Liver (tissue), 9 donors: ENCODE data around the gene ZDHHC4. TPM values are rescaled to one million over a fixed set of nuclear protein-coding genes. Genes with fewer than 3 reads are reported as not detected.

ENCODE experiments used
- DNase-seq: peaks from one replicate; pipeline ENCODE4 v3.0.0-alpha.2; 2017; ENCODE audit warnings: low spot score
- H3K27ac ChIP-seq, 2 donors: one replicate each; pipeline ENCODE4 v1.7.0; 2013; ENCODE audit warnings: inconsistent platforms in 2 of 2, low read length in 2 of 2, control low read depth in 1 of 2, low read depth in 1 of 2, mild to moderate bottlenecking in 1 of 2
- H3K27me3 ChIP-seq, 4 donors: one replicate each; pipeline versions ENCODE4 v1.6.1 to v1.7.0; 2013; ENCODE audit warnings: low read length in 3 of 4, inconsistent platforms in 1 of 4, mild to moderate bottlenecking in 1 of 4, moderate library complexity in 1 of 4; ENCODE audit not compliant: control insufficient read depth in 4 of 4, insufficient read depth in 4 of 4
- H3K36me3 ChIP-seq, 4 donors: one replicate each; pipeline versions ENCODE4 v1.6.1 to v1.7.0; 2013; ENCODE audit warnings: low read length in 3 of 4, mild to moderate bottlenecking in 3 of 4, low read depth in 1 of 4, moderate library complexity in 1 of 4; ENCODE audit not compliant: control insufficient read depth in 4 of 4, insufficient read depth in 3 of 4
- H3K4me1 ChIP-seq, 4 donors: one replicate each; pipeline versions ENCODE4 v1.6.1 to v1.7.0; 2013; ENCODE audit warnings: low read length in 3 of 4, mild to moderate bottlenecking in 3 of 4, moderate library complexity in 1 of 4; ENCODE audit not compliant: control insufficient read depth in 4 of 4, insufficient read depth in 4 of 4
- H3K4me3 ChIP-seq, 3 donors: one replicate each; pipeline versions ENCODE4 v1.6.1 to v1.7.0; 2013; ENCODE audit warnings: low read length in 3 of 3, control low read depth in 1 of 3, low read depth in 1 of 3, mild to moderate bottlenecking in 1 of 3
- H3K9ac ChIP-seq, 2 donors: one replicate each; pipeline ENCODE4 v1.7.0; 2013; ENCODE audit warnings: low read length in 2 of 2, mild to moderate bottlenecking in 2 of 2, moderate library complexity in 2 of 2, control low read depth in 1 of 2, low read depth in 1 of 2
- H3K9me3 ChIP-seq, 4 donors: one replicate each; pipeline versions ENCODE4 v1.6.1 to v1.7.0; 2013; ENCODE audit warnings: low read length in 3 of 4; ENCODE audit not compliant: control insufficient read depth in 4 of 4
- EGR1 ChIP-seq, 2 donors: IDR thresholded peaks; 2 replicates each; pipeline ENCODE4 v1.6.1; 2016 to 2018; ENCODE audit warnings: antibody characterized with exemption in 2 of 2, low read depth in 2 of 2
- FOXA1 ChIP-seq: IDR thresholded peaks from 2 replicates; pipeline ENCODE4 v1.6.1; 2016; ENCODE audit warnings: antibody characterized with exemption
- FOXA2 ChIP-seq: IDR thresholded peaks from 2 replicates; pipeline ENCODE4 v1.6.1; 2016; ENCODE audit warnings: antibody characterized with exemption
- GABPA ChIP-seq, 2 donors: IDR thresholded peaks in 1 of 2; conservative IDR thresholded peaks in 1 of 2; 2 replicates each; pipeline ENCODE4 v1.6.1; 2016; ENCODE audit warnings: antibody characterized with exemption in 2 of 2, mild to moderate bottlenecking in 1 of 2, moderate library complexity in 1 of 2
- JUND ChIP-seq, 2 donors: IDR thresholded peaks; 2 replicates each; pipeline ENCODE4 v1.6.1; 2016; ENCODE audit warnings: antibody characterized with exemption in 2 of 2
- MAX ChIP-seq: IDR thresholded peaks from 2 replicates; pipeline ENCODE4 v1.6.1; 2016; ENCODE audit warnings: antibody characterized with exemption
- NR2F2 ChIP-seq: IDR thresholded peaks from 2 replicates; pipeline ENCODE4 v1.6.1; 2016; ENCODE audit warnings: antibody characterized with exemption
- SP1 ChIP-seq: IDR thresholded peaks from 2 replicates; pipeline ENCODE4 v1.6.1; 2018; ENCODE audit warnings: antibody characterized with exemption, mild to moderate bottlenecking
- TAF1 ChIP-seq: conservative IDR thresholded peaks from 2 replicates; pipeline ENCODE4 v1.6.1; 2016; ENCODE audit warnings: antibody characterized with exemption, mild to moderate bottlenecking
- YY1 ChIP-seq: IDR thresholded peaks from 2 replicates; pipeline ENCODE4 v1.6.1; 2016; ENCODE audit warnings: antibody characterized with exemption, mild to moderate bottlenecking
- ZBTB33 ChIP-seq: IDR thresholded peaks from 2 replicates; pipeline ENCODE4 v1.6.1; 2016; ENCODE audit warnings: antibody characterized with exemption
- WGBS: extraction: QIAGEN DNeasy Blood & Tissue Kit; methylation state at CpG from one replicate; pipeline ENCODE4 v1.1.7; 2013; 5-methylcytosine and 5-hydroxymethylcytosine counted together
- polyA plus RNA-seq, 2 donors: library from polyadenylated mRNA; stranded (reverse) in 1 of 2; unstranded in 1 of 2; fragments of 200-250 nt in 1 of 2; fragments of >200 nt in 1 of 2; fragmentation: Nextera tagmentation in 1 of 2; extraction: Ambion mirVana in 1 of 2; gene quantifications; one replicate each; pipeline versions ENCODE4 v1.2.1 to v1.2.3, GENCODE V29; 2013 to 2015
- total RNA-seq, 2 donors: library from RNA; depleted of rRNA; stranded (reverse); fragments of >200 nt; gene quantifications; one replicate each; pipeline ENCODE4 v1.2.3, GENCODE V29; 2014
- TF ChIP-seq, protein P1 (sequence below): fragments of 150-350 bp; IDR thresholded peaks from 2 replicates; pipeline ENCODE4 v1.5.1; 2017; ENCODE audit warnings: improper control_type of control experiment, low read depth, low read length; ENCODE audit not compliant: missing input control
- TF ChIP-seq, protein P2 (sequence below): IDR thresholded peaks from 2 replicates; pipeline ENCODE4 v1.6.1; 2016; ENCODE audit warnings: antibody characterized with exemption, mild to moderate bottlenecking
- TF ChIP-seq, protein P3 (sequence below): IDR thresholded peaks from 2 replicates; pipeline ENCODE4 v1.6.1; 2016; ENCODE audit warnings: antibody characterized with exemption
- donor health status: healthy.
- donor health status: healthy.
- donor health status: healthy.
- donor health status: healthy.
- donor health status: healthy.

The ZDHHC4 gene
- total and polyA plus RNA-seq, 4 donors: 32.1 to 46.8 (median 34.9) TPM

- TF ChIP-seq MAX (no peak), GABPA (IDR thresholded peaks at IDR 0.05 in 1 of 2, conservative IDR thresholded peaks at IDR 0.05 in 1 of 2) (no peak), NR2F2 (no peak), FOXA1 (no peak), ZBTB33 (no peak)
These were observed 45.0 kb downstream of the ZDHHC4 start (continued) for GRCh38 chr7:6622134-6622710.

- WGBS: 80% methylated on average over 15 of the region's 15 CpGs
- Histone ChIP-seq H3K9ac (no peak overlapping the region), H3K9me3 (no peaks in the 10 kb centered on the region), H3K4me1 (no peaks in the 10 kb centered on the region), H3K27ac (no peak overlapping the region), H3K4me3 (no peak overlapping the region), H3K27me3 (no peaks in the 10 kb centered on the region), H3K36me3 (no peaks in the 10 kb centered on the region)
- TF ChIP-seq, protein P1, sequence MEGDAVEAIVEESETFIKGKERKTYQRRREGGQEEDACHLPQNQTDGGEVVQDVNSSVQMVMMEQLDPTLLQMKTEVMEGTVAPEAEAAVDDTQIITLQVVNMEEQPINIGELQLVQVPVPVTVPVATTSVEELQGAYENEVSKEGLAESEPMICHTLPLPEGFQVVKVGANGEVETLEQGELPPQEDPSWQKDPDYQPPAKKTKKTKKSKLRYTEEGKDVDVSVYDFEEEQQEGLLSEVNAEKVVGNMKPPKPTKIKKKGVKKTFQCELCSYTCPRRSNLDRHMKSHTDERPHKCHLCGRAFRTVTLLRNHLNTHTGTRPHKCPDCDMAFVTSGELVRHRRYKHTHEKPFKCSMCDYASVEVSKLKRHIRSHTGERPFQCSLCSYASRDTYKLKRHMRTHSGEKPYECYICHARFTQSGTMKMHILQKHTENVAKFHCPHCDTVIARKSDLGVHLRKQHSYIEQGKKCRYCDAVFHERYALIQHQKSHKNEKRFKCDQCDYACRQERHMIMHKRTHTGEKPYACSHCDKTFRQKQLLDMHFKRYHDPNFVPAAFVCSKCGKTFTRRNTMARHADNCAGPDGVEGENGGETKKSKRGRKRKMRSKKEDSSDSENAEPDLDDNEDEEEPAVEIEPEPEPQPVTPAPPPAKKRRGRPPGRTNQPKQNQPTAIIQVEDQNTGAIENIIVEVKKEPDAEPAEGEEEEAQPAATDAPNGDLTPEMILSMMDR: no peak
- TF ChIP-seq, protein P2, sequence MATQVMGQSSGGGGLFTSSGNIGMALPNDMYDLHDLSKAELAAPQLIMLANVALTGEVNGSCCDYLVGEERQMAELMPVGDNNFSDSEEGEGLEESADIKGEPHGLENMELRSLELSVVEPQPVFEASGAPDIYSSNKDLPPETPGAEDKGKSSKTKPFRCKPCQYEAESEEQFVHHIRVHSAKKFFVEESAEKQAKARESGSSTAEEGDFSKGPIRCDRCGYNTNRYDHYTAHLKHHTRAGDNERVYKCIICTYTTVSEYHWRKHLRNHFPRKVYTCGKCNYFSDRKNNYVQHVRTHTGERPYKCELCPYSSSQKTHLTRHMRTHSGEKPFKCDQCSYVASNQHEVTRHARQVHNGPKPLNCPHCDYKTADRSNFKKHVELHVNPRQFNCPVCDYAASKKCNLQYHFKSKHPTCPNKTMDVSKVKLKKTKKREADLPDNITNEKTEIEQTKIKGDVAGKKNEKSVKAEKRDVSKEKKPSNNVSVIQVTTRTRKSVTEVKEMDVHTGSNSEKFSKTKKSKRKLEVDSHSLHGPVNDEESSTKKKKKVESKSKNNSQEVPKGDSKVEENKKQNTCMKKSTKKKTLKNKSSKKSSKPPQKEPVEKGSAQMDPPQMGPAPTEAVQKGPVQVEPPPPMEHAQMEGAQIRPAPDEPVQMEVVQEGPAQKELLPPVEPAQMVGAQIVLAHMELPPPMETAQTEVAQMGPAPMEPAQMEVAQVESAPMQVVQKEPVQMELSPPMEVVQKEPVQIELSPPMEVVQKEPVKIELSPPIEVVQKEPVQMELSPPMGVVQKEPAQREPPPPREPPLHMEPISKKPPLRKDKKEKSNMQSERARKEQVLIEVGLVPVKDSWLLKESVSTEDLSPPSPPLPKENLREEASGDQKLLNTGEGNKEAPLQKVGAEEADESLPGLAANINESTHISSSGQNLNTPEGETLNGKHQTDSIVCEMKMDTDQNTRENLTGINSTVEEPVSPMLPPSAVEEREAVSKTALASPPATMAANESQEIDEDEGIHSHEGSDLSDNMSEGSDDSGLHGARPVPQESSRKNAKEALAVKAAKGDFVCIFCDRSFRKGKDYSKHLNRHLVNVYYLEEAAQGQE: no peak
- no peak for TF ChIP-seq ZBTB33
- TF ChIP-seq YY1: no peak
- TF ChIP-seq EGR1 (IDR thresholded peaks at IDR 0.05; ENCODE audit: low read depth in 2 of 2): no peak
- TF ChIP-seq TAF1: no peak
- no peak for TF ChIP-seq GABPA (IDR thresholded peaks at IDR 0.05 in 1 of 2, conservative IDR thresholded peaks at IDR 0.05 in 1 of 2)
- TF ChIP-seq, protein P3, sequence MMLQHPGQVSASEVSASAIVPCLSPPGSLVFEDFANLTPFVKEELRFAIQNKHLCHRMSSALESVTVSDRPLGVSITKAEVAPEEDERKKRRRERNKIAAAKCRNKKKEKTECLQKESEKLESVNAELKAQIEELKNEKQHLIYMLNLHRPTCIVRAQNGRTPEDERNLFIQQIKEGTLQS: no peak
- TF ChIP-seq FOXA1: no peak
- no peak for TF ChIP-seq MAX
- TF ChIP-seq NR2F2: no peak
- TF ChIP-seq FOXA2: no peak
- TF ChIP-seq JUND (IDR thresholded peaks at IDR 0.05): no peak
- TF ChIP-seq SP1: no peak
- DNase-seq: no peak
These were observed 46.5 kb downstream of the ZDHHC4 start for GRCh38 chr7:6623589-6624245.
